ENCODE results near the gene GLI3.

GLI3 gene

DNA sequence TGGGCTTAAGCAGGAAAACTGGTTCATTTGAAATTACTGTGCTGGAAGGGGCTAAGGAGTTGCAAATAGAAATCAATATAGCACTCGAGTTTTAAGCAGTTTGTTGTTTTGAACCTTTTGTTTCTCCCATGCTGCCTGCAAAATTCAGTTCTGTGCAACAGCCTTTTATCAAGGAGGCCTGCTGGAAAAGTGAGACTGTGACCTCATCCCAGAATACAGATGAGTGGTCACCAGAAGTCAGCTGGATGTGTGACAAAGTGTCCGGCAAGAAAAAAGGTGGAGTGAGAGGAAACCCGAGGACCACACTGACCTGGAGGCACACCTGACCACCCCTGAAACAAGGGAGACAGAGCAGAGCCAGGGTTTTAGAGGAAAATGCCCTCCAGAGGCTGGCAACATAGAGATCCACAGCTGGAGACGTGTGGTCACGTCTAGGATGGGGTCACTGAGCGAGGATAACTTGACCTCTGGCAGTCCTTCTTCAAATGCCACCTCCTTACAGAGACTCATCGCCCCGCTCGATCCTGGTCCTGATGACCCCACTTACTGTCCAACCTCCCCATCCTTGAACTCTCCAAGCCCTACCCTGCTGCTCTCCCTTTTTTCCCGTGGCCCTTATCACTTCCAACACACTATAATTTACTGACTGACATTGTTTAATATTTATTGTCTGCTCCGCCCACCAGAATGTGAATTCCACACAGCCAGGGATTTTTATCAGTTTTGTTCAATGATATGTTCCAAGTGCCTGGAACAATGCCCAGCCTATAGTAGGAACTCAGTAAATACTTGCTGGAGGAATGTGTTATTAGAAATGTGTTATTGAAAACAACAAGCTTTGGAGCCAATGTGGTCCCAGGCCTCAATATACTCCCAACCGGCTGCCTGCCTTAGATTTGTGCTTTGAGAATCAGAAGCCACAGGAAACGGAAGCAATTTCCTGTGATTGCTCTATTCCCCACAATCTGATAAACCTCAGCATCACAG is 243.8 kb downstream of the GLI3 start:
- no peak for DNase-seq

- DNase-seq = no peak
Measured at GRCh38 chr7:41984888-41985287, 252.1 kb downstream of the GLI3 start.

- no peak for DNase-seq
Measured at GRCh38 chr7:41981046-41982040, 255.7 kb downstream of the GLI3 start.

GRCh38 chr7:41979834-41980307 is 257.1 kb downstream of the GLI3 start:
- DNase-seq = no peak

DNA sequence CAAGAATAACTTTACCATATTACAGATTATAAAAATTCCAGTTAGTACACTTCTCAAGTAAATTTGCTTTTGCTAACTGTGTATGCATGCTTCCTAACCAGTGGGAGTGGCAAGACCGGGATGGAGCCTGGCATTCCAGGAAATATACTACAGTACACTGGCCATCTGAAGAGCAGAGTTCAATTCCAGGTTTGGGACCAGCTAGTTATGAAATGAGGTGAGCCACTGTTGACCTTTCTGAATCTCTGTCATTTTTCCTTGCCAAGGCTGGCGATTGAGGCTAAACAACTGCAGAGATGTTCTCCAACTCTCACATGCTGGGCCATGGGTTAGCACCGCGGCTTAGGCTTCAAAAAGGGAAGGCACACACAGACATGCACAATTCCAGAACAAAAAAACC is 258.2 kb downstream of the GLI3 start:
- no peak for DNase-seq

DNA sequence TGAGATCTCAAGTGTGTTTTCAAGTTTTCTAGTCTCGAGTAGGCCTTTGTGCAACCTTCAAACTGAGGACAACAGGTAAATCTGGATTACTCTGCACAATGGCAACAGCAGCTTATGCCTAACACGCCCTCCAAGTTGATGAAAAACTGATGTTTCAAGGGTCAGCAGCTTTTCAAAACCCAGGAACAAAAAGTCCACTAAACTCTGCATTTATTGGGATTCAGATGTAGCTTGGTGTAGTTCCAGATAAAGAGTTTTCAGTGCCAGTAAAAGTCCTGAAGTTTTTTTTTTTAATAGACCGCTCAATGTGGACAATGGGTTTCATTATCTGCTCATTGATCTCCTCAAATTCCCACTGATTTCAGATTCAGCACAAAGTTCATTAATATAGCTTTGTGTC is 259.3 kb downstream of the GLI3 start:
- DNase-seq = no peak

GRCh38 chr7:41977151-41977651 is 259.8 kb downstream of the GLI3 start:
- DNase-seq = no peak

GRCh38 chr7:41976411-41976810 is 260.6 kb downstream of the GLI3 start:
- no peak for DNase-seq

GRCh38 chr7:41975849-41976248 is 261.2 kb downstream of the GLI3 start:
- DNase-seq = no peak

DNA sequence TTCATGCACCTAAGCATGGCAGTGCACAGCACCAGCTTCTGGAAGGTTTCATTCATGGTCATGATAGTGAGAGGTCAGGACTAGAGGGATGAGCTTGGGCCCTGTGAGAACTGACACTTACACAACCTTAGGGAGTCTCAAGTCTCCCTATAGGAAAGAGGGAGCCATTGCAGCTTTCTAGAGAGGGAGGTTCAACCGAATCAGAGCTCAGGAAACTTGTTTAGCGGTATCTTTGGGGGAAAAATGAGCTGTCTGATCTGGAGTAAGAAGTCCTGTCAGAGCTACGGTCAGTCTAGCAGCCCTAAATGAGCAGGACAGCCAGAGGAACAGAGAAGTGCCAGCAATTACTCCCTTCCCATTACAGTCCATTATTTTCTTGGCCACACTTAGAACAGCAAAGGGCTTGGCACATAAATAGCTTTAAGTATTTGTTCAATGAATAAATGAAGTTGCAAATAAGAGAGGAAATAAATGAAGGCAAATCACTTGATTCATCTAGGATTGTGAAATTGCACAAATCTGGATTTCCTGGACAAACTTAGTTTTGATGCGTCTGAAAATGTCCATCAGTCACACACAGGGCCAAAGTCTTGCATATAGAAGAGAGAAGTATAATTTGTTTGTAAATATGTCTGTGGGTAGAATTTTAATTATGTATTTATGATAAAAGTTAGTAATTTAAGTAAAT is 262.0 kb downstream of the GLI3 start:
- DNase-seq = no peak

DNA sequence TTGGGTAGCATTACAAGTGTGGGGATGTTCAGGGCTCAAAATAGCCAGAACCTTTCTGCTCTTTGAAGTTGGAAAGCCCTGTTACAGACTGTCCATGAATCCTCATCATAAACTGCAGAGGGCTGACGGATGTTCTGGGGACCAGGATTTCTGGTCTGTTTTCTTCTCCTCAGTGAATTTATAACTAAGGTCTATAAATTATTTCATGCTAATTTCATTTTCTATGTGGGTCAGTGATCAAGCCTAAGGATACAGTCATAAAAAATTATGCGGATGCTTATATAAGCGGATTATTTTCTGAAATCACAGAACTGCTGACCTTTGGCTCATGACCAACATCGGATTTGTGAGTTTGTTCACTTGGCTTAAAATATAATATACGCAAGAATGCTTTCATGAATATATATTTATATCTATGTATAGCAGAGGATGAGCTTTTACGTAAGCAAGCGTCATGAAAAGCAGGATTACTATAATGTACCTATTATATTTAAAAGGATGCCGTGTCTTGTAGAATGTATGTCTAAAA is 263.7 kb downstream of the GLI3 start:
- no peak for DNase-seq

GRCh38 chr7:41972776-41973175 is 264.2 kb downstream of the GLI3 start:
- DNase-seq = no peak

DNA sequence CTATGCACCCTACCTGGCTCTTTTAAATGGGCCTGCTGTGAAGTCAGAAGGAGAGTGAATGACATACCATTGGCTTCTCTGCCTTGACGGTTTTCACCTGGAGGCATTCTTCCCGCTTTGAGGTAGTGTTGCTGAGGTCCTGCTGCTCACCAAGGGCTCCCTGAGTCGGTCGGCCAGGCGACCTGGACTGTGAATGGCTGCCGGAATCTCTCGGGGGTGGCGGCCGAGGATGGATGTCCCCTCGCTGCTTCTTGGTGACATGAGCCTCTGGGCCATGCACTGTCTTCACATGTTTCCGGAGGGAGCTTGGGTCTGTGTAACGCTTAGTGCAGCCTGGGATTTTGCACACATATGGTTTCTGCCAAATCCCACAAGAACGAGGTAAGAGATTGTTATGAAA is 264.7 kb downstream of the GLI3 start:
- DNase-seq = no peak

- no peak for DNase-seq
Measured at GRCh38 chr7:41971640-41972187, 265.3 kb downstream of the GLI3 start.

- no peak for DNase-seq
Measured at GRCh38 chr7:41970941-41971340, 266.1 kb downstream of the GLI3 start.

DNA sequence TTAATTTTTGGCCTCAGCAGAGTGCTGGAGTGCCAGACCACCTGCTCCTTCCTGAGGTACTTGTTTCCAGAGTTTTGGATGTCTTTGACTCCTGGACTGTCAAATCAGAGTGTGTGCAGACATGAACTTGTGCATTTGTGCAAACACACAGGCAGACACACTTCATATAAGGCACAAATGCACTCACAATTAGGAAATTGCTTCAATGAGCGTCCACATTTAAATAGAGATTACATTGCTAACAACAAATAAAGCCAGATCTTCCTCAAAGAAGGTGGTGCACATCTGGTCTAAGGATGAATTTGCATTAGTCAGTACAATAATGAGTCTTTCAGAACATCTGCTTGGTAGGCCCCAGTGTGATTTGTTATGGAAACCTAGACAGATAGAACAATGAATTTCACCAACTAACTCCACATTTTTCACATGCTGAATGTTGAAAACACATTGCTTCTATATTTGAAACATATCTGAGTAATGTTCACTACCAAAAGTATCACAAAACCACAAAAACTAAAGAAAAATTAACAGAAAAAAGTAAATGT is 267.4 kb downstream of the GLI3 start:
- DNase-seq = no peak

GRCh38 chr7:41967156-41967555 is 269.9 kb downstream of the GLI3 start:
- DNase-seq = no peak

- no peak for DNase-seq
Measured at GRCh38 chr7:41965951-41966505, 271.0 kb downstream of the GLI3 start.

GRCh38 chr7:41964849-41965745 is 271.9 kb downstream of the GLI3 start:
- no peak for DNase-seq

GRCh38 chr7:41964183-41964753 is 272.7 kb downstream of the GLI3 start:
- DNase-seq = no peak

Measured in NCI-H2029 treated with DMSO at 0.1 percent for 48 hours (cell line).